ENCODE results near the gene APBB2.
"Not testable (repeated sequence)": the region's sequence is repeated elsewhere in the genome, so short reads cannot be mapped to it uniquely, and the experiment has no call there.

Gene APBB2

DNA sequence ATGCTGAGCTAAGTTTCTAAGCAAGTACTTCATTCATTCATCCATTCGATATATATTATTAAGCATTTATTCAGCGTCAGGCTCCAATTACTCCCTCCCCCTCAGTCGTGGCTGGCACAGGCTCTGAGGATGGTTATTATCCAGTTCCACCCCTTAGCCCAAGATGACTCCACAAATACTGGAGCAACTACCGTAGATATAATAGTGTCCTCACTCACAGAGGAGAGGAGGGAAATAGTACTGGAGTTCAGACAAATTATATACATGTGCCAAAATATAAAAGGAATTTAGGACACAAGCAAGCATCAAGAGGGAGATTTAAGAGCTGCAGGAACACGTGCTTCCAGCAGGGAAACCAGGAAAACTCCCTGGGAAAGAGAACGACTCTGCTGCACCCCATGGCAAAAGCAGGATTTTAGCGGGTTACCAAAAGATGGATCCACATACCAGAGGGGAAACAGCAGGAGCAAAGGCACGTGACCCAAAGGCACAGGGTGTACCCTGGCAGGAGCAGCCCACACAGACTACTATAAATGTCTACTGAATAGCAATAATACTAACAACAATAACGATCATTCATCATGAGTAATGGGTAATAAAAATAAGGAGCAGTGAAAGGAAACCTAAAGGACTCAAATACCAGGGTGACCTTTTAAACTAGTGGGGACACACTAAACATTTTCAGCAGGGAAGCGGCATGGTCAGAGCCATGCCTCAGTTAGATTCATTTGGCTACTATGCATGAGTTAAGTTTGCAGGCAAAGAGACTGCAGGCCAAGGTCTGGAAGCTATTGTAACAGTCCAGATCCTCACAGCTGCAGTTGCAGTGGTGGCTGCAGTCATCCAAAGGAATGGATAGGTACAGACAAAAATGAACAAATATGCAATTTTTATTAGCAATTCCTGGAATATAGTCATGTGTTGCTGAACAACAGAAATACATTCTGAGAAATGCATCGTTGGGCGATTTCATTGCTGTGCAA is 153.7 kb downstream of the APBB2 start:
- Histone ChIP-seq H3K27ac (ENCODE audit: low read depth, low read length, severe bottlenecking) (no peak overlapping the region), H3K4me1 (ENCODE audit: control insufficient read depth, insufficient read depth, low read length, poor library complexity, severe bottlenecking) (no peaks in the 10 kb centered on the region), H3K36me3 (ENCODE audit: control insufficient read depth, insufficient read depth, low read length) (no peaks in the 10 kb centered on the region), H3K4me3 (ENCODE audit: extremely low read depth, insufficient read depth, low read length, poor library complexity, severe bottlenecking) (no peak overlapping the region), H3K9me3 (ENCODE audit: control insufficient read depth, low read length) (no peaks in the 10 kb centered on the region)
- 91 to 94% methylated on average over 8 of the region's 12 CpGs for WGBS, 2 experiments (ENCODE audit: insufficient coverage in 2 of 2)

DNA sequence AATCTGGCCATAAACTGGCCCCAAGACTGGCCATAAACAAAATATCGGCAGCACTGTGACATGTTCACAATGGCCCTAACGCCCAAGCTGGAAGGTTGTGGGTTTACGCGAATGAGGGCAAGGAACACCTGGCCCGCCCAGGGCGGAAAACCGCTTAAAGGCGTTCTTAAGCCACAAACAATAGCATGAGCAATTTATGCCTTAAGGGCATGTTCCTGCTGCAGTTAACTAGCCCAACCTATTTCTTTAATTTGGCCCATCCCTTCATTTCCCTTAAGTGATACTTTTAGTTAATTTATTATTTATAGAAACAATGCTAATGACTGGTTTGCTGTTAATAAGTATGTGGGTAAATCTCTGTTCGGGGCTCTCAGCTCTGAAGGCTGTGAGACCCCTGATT is 154.9 kb downstream of the APBB2 start:
- H3K4me3 ChIP-seq (ENCODE audit: extremely low read depth, insufficient read depth, low read length, poor library complexity, severe bottlenecking); H3K9me3 ChIP-seq (ENCODE audit: control insufficient read depth, low read length); H3K36me3 ChIP-seq (ENCODE audit: control insufficient read depth, insufficient read depth, low read length); H3K4me1 ChIP-seq (ENCODE audit: control insufficient read depth, insufficient read depth, low read length, poor library complexity, severe bottlenecking); H3K27ac ChIP-seq (ENCODE audit: low read depth, low read length, severe bottlenecking): not testable (repeated sequence)
- WGBS, 2 experiments (ENCODE audit: insufficient coverage in 2 of 2) = 94 to 95% methylated on average over 7 to 8 of the region's 9 CpGs

DNA sequence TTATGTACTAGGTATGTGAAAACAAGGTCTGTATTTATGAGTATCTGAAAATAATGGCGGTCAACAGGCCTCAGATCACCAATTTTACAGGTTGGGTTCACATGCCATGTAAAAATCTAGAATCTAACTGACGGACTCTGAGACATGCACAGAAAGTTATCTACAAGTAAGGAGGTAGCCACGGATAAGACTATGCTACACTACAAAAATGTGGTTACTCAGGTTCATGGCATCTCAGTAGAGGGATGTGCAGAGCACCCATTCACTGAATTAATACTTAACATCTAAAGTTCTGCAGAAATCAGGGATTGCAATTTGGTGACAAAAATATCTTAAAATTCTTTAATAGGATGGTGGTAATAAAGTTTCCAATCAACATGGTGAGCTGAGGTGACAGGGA is 155.9 kb downstream of the APBB2 start:
- Histone ChIP-seq H3K27ac (ENCODE audit: low read depth, low read length, severe bottlenecking) (no peak overlapping the region), H3K4me1 (ENCODE audit: control insufficient read depth, insufficient read depth, low read length, poor library complexity, severe bottlenecking) (no peaks in the 10 kb centered on the region), H3K36me3 (ENCODE audit: control insufficient read depth, insufficient read depth, low read length) (no peaks in the 10 kb centered on the region), H3K9me3 (ENCODE audit: control insufficient read depth, low read length) (no peaks in the 10 kb centered on the region), H3K4me3 (ENCODE audit: extremely low read depth, insufficient read depth, low read length, poor library complexity, severe bottlenecking) (no peak overlapping the region)
- 100% methylated on average over 1 to 2 of the region's 3 CpGs for WGBS, 2 experiments (ENCODE audit: insufficient coverage in 2 of 2)

DNA sequence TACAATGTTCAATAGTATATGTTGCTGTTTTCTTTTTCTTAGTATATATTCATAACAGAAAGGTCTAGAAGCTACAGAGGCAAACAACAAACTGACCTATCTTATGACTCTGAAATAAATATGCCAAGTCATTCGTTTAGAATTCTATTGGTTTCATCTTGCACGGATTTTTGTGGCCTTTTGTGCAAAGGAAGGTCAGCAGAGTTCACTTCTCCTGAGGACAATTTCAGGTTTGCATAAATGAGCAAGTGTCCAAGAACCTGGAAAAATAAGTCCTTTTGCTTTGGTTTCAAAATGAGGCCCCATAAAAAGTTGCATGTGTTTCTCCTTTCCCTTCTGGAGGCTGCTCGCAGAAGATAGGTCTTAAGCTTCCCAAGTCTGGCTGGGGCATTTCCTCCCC is 156.9 kb downstream of the APBB2 start:
- WGBS, 2 experiments (ENCODE audit: insufficient coverage in 2 of 2) = 100% methylated on average over 3 of the region's 3 CpGs
- Histone ChIP-seq H3K4me3 (ENCODE audit: extremely low read depth, insufficient read depth, low read length, poor library complexity, severe bottlenecking) (no peak overlapping the region), H3K4me1 (ENCODE audit: control insufficient read depth, insufficient read depth, low read length, poor library complexity, severe bottlenecking) (no peaks in the 10 kb centered on the region), H3K36me3 (ENCODE audit: control insufficient read depth, insufficient read depth, low read length) (no peaks in the 10 kb centered on the region), H3K27ac (ENCODE audit: low read depth, low read length, severe bottlenecking) (no peak overlapping the region), H3K9me3 (ENCODE audit: control insufficient read depth, low read length) (no peaks in the 10 kb centered on the region)

DNA sequence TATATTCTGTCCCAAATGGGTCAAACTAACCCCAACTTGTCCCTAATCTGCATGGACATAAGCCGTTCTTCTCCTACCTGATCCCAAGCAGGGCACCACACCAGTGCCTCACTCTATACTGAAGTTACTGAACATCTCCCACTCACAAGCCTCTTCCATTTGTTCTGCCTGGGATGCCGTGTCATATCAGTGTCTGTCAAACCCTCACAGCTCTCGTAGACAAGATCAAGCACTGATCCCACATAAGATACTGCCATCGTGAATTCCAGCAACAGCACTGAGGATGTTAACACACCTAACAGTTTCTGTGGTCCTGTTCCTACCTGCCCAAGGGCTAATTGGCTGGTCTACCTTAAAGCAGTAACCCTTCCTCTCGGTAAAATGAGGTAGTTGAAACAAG is 162.1 kb downstream of the APBB2 start:
- 82 to 100% methylated on average over 4 to 5 of the region's 5 CpGs for WGBS, 2 experiments (ENCODE audit: insufficient coverage in 2 of 2)
- Histone ChIP-seq H3K27ac (ENCODE audit: low read depth, low read length, severe bottlenecking) (no peak overlapping the region), H3K4me1 (ENCODE audit: control insufficient read depth, insufficient read depth, low read length, poor library complexity, severe bottlenecking) (no peaks in the 10 kb centered on the region), H3K36me3 (ENCODE audit: control insufficient read depth, insufficient read depth, low read length) (no peaks in the 10 kb centered on the region), H3K4me3 (ENCODE audit: extremely low read depth, insufficient read depth, low read length, poor library complexity, severe bottlenecking) (no peak overlapping the region), H3K9me3 (ENCODE audit: control insufficient read depth, low read length) (no peaks in the 10 kb centered on the region)

DNA sequence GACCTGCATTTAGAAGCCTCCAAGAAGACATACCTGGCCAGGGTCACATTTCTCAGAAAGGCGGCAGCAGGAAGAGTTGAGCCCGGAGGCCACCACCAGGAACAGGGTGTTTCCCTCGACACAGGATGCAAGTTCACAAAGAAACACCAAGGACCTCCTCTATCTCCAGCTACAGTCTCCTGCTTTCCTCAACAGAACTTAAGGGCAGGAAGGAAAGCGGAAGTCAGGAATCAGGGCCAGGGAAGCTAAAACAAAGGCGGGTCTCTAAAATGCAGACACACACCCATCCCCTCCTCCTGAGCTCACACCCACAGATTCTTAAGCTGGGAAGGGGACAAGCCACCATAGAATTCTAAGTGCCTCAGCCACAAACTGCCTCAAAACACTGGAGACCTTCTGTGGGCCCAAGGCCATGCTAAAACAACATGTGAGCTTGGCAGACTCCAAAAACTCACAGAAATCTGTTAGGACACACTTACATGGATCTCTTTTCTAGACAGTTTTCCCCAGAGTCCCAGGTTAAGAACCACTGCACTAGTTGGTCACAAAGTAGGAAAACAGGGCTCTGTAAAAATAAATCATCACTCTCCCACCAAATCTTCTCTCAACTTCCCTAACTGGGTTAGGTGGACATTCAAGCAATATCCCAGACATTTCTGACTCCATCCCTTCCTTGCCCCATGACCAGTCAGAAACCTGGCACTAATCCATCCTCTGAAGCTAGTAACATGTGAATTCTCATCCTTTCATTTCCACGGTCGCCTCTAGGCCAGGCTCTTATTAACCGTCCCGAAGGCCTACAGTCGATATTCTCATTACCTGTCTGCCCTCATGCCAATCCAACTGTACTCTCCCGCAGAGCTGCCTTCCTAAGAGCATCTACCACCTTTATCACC is 163.2 kb downstream of the APBB2 start:
- H3K36me3 ChIP-seq (ENCODE audit: control insufficient read depth, insufficient read depth, low read length) = no peaks in the 10 kb centered on the region
- no peak overlapping the region for H3K27ac ChIP-seq (ENCODE audit: low read depth, low read length, severe bottlenecking)
- no peak overlapping the region for H3K4me3 ChIP-seq (ENCODE audit: extremely low read depth, insufficient read depth, low read length, poor library complexity, severe bottlenecking)
- H3K4me1 ChIP-seq (ENCODE audit: control insufficient read depth, insufficient read depth, low read length, poor library complexity, severe bottlenecking) = no peaks in the 10 kb centered on the region
- H3K9me3 ChIP-seq (ENCODE audit: control insufficient read depth, low read length) = peaks cover 4% of the 10 kb centered on the region
- 87 to 99% methylated on average over 8 to 11 of the region's 11 CpGs for WGBS, 2 experiments (ENCODE audit: insufficient coverage in 2 of 2)

DNA sequence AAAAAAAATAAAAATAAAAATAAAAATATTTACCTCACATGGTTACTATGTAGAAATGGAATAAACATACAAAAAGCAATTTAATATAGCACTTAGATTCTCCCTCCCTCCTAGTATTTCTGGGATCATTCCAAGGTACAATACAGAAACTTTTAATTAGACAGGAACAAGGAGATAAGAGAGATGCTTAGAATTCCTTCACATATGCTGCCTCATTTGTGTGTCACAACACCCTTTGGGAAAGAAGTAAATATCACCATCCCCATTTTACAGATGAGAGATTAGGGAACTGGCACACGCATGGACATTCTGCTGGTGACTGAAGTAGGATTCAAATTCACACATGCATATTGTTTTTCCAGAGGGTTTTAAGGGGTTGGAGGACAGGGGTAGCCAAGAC is 164.2 kb downstream of the APBB2 start:
- peaks cover 6% of the 10 kb centered on the region for H3K9me3 ChIP-seq (ENCODE audit: control insufficient read depth, low read length)
- no peaks in the 10 kb centered on the region for H3K4me1 ChIP-seq (ENCODE audit: control insufficient read depth, insufficient read depth, low read length, poor library complexity, severe bottlenecking)
- no CpG with 5 or more reads among the region's 1 CpG for WGBS, 2 experiments (ENCODE audit: insufficient coverage in 2 of 2)
- H3K27ac ChIP-seq (ENCODE audit: low read depth, low read length, severe bottlenecking) = no peak overlapping the region
- no peak overlapping the region for H3K4me3 ChIP-seq (ENCODE audit: extremely low read depth, insufficient read depth, low read length, poor library complexity, severe bottlenecking)
- no peaks in the 10 kb centered on the region for H3K36me3 ChIP-seq (ENCODE audit: control insufficient read depth, insufficient read depth, low read length)

DNA sequence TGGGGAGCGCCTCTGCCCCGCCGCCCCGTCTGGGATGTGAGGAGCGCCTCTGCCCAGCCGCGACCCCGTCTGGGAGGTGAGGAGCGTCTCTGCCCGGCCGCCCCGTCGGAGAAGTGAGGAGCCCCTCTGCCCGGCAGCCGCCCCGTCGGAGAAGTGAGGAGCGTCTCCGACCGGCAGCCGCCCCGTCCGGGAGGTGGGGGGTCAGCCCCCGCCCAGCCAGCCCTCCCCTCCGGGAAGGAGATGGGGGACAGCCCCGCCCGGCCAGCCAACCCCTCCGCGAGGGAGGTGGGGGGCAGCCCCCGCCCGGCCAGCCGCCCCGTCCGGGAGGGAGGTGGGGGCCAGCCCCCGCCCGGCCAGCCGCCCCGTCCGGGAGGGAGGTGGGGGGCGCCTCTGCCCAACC is 165.2 kb downstream of the APBB2 start:
- H3K27ac ChIP-seq (ENCODE audit: low read depth, low read length, severe bottlenecking); H3K36me3 ChIP-seq (ENCODE audit: control insufficient read depth, insufficient read depth, low read length); H3K4me1 ChIP-seq (ENCODE audit: control insufficient read depth, insufficient read depth, low read length, poor library complexity, severe bottlenecking); H3K9me3 ChIP-seq (ENCODE audit: control insufficient read depth, low read length); H3K4me3 ChIP-seq (ENCODE audit: extremely low read depth, insufficient read depth, low read length, poor library complexity, severe bottlenecking): not testable (repeated sequence)
- 95% methylated on average over 10 of the region's 40 CpGs; no CpG with 5 or more reads in 1 of the 2 experiments for WGBS, 2 experiments (ENCODE audit: insufficient coverage in 2 of 2)

DNA sequence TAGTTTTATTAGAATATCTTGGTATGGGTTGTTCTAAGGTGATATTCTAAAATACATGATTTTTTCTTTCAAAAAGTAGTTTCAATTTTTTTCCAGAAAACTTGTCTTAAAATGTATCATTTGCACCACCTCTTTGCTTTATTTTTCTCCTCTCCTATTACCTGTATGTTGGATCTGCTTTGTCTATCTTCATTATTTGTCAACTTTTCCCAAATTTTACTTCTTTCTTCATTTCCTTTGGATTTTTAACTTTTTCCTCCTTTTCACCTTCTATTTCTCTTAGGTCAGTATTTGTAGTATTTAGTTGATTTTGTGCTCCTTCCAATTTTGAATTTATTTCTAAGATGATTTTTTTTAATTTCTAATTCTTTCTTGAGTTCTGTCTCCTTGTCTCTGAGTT is 169.6 kb downstream of the APBB2 start:
- Histone ChIP-seq H3K9me3 (ENCODE audit: control insufficient read depth, low read length) (peaks cover 9% of the 10 kb centered on the region), H3K36me3 (ENCODE audit: control insufficient read depth, insufficient read depth, low read length) (no peaks in the 10 kb centered on the region), H3K4me3 (ENCODE audit: extremely low read depth, insufficient read depth, low read length, poor library complexity, severe bottlenecking) (no peak overlapping the region), H3K27ac (ENCODE audit: low read depth, low read length, severe bottlenecking) (no peak overlapping the region), H3K4me1 (ENCODE audit: control insufficient read depth, insufficient read depth, low read length, poor library complexity, severe bottlenecking) (no peaks in the 10 kb centered on the region)

DNA sequence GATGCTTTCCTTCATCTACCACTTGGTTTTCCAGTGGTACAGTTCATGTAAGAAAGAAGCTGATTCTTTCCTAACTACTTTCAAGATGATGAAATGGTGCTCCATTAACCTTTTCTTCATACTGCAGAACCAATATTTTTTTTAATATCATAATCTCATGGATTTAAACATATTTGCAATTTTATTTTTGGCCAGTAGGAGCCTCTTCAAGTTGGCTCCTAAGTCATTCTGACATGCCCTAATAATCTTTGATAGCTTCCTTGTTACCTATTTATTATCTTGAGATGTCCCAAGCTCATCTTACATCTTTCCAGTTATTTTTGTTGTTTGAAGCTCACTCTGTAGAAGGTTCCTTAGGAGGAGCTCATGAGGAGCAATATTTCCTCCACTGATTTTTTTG is 170.2 kb downstream of the APBB2 start:
- H3K9me3 ChIP-seq (ENCODE audit: control insufficient read depth, low read length) = peaks cover 9% of the 10 kb centered on the region

DNA sequence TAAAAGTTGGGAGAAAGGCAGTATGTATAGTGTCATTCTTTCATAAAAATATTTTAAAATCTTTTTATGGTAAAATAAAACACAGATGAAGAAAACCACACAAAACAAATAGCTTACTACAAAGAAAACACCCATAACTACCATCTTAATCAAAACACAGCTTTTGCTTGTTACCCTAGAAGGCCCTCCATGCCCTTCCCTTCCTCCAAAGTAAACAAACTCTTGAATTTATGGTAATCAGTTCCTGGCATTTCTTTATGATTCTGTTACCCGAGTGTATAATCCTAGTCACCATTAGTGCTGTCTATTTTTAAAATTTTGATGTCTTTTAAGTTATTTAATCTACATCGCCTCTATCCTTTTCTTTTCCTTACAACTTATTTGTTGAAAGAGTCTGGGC is 170.9 kb downstream of the APBB2 start:
- no peak overlapping the region for H3K27ac ChIP-seq (ENCODE audit: low read depth, low read length, severe bottlenecking)
- no peaks in the 10 kb centered on the region for H3K36me3 ChIP-seq (ENCODE audit: control insufficient read depth, insufficient read depth, low read length)
- peaks cover 9% of the 10 kb centered on the region for H3K9me3 ChIP-seq (ENCODE audit: control insufficient read depth, low read length)
- H3K4me3 ChIP-seq (ENCODE audit: extremely low read depth, insufficient read depth, low read length, poor library complexity, severe bottlenecking) = no peak overlapping the region
- WGBS, 2 experiments (ENCODE audit: insufficient coverage in 2 of 2) = no CpG with 5 or more reads among the region's 2 CpGs
- no peaks in the 10 kb centered on the region for H3K4me1 ChIP-seq (ENCODE audit: control insufficient read depth, insufficient read depth, low read length, poor library complexity, severe bottlenecking)

More for the DNA sequence above, 170.2 kb downstream of the APBB2 start:
- H3K36me3 ChIP-seq (ENCODE audit: control insufficient read depth, insufficient read depth, low read length) = no peaks in the 10 kb centered on the region
- H3K27ac ChIP-seq (ENCODE audit: low read depth, low read length, severe bottlenecking) = no peak overlapping the region
- H3K4me1 ChIP-seq (ENCODE audit: control insufficient read depth, insufficient read depth, low read length, poor library complexity, severe bottlenecking) = no peaks in the 10 kb centered on the region
- no peak overlapping the region for H3K4me3 ChIP-seq (ENCODE audit: extremely low read depth, insufficient read depth, low read length, poor library complexity, severe bottlenecking)

Data from mesodermal cell (in vitro differentiated cells).